GM19438 (cell line): Measurements from ENCODE around the gene PPA1.
"Not testable (repeated sequence)": the region's sequence is repeated elsewhere in the genome, so short reads cannot be mapped to it uniquely, and the experiment has no call there.

ENCODE experiments used
- ATAC-seq: cut with Tn5 transposase; IDR thresholded peaks from one replicate; pipeline ENCODE4 v1.9.1; 2021; ENCODE audit warnings: low read depth; ENCODE audit not compliant: unreplicated experiment

PPA1 gene

GRCh38 chr10:70255329-70256299 lies 22.4 kb upstream of the PPA1 start:
- no peak for ATAC-seq

DNA sequence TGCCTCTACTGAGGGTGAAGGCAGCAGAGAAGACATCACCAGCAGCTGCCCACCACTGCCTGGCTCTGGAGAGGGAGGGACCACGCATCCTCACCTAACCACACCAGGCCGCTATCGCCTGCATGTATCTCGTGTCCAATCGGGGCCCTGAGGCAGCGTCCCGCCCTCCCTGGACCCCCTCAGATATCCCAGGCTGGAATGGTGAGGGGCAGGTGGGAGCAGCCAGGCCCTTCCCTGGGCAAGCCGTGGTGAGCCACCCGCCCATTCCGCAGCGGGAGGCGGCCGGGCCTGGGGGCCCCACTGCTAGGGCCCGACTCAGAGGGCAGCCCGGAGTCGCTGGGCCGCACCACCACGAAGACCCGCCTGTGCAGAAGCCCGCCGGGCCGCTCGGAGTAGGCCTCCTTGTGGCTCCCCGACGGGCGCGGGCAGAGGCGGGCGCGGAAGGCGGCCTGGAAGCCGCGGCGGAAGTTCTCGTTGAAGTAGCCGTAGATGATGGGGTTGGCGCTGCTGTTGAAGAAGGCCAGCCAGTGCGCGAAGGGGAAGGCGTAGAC lies 21.6 kb upstream of the PPA1 start:
- no peak for ATAC-seq

DNA sequence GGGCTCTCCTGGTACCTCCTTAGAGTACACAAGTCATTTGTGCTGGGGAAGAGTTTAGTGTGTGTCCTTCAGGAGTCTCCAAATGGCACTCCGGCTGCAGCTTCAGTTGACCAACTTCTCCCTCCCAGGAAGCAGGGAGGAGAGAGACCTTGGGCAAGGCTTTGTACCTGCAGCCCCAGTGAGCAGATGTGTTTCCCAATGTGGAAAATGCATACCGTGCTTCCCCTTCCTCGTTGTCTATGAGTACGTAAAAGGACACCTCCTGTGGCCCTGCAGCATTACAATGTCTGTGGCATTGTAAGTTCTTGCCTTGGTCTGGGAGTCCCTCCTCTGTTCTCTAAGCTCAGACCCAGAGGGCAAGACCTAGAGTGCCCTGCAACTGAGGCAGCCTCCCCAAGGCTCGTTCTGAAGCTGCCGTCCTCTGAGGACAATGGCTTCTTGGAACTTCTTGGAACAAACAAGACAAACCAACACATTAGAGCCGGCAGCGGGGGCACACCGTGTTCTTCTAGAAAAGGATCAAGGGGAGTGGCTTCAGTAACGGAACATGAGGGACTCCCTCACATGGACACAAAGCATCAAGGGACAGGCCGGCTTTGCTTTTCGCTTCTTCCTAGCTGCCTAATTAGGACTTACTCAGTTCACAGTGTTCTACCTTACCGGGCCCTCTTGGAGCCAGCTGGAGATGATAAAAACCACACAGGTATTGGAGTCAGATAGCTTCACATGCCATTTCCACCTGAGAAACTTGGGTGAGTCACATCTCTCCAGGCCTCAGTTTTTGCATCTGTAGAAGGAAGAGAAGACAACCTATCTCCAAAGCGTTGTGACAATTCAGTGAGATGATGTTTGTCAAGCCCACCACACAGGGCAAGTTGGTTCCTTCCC lies 20.9 kb upstream of the PPA1 start:
- ATAC-seq = no peak

DNA sequence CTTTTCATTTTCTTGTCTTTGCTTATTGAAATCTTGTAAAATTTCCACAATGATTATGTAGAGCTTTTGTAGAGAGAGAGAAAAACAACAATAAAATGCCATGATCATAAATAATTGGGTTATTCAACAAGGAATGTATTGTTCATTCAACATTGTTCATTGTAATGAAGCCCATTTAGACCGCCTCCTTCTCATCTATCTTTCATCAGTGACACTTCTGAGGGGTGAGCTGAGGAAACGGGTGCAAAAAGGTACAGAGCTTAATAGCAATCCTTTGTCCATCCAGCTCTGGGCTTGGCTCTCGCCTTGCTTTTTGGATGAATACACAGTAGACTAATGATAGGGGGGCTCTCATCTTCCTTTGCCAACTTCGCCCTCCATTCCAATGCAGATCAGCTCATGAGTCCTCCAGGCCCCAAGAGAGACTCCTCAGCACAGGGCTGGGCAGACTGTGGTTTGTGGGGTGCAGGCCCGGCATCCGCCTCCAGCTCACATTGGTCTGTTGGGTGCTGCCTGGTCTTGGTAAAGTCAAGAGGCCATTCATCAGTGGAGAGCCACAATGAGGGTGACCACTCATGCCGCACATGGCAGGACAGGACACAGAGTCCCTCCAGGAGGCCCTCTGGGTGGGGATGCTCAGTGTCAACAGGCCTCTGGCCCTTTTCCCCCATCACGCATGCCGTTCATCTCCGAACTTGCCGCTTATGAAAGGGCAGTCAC lies 17.9 kb upstream of the PPA1 start:
- ATAC-seq = no peak

DNA sequence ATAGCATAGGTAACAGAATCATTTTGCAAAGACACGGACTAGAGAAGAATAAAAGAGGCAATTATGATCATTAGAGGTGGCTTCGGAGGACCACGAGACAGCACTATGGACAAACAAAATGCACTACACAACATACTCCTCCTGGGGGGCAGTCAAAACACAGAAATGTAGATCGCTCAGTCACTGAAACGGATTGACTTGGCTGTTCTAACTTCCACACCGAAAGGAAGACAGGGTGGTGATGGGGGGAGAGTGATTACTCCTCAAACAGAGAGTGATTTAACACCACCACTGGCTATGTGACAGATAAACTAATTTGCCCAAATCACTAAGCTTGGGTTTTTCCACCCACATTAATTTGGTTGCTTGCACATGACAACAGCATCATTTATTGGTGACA lies 14.1 kb upstream of the PPA1 start:
- ATAC-seq = no peak

DNA sequence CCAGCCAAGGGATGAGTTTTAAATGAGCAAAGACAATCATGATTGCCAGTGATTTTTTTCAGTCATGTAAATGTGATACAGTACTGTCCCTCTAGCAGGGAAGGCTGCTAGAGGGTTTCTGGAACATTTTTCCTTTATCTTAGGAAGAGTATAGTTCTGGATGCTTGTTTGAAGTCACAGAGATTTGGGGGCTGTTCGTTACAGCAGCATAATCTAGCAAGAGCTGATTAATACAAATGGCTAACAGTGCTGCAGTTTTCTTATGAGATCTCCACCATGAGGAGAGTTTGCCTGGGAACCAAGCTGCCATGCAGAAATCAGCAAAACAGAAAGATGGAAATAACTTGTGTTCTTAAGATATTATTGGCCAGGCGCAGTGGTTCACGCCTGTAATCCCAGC lies 7.9 kb upstream of the PPA1 start:
- no peak for ATAC-seq

GRCh38 chr10:70239986-70240385 lies 6.8 kb upstream of the PPA1 start:
- not testable (repeated sequence) for ATAC-seq

GRCh38 chr10:70239077-70239976 lies 6.1 kb upstream of the PPA1 start:
- ATAC-seq = not testable (repeated sequence)

GRCh38 chr10:70237958-70238536 lies 4.8 kb upstream of the PPA1 start:
- not testable (repeated sequence) for ATAC-seq

- no peak for ATAC-seq
These were observed 1.6 kb upstream of the PPA1 start for GRCh38 chr10:70234668-70235447.

DNA sequence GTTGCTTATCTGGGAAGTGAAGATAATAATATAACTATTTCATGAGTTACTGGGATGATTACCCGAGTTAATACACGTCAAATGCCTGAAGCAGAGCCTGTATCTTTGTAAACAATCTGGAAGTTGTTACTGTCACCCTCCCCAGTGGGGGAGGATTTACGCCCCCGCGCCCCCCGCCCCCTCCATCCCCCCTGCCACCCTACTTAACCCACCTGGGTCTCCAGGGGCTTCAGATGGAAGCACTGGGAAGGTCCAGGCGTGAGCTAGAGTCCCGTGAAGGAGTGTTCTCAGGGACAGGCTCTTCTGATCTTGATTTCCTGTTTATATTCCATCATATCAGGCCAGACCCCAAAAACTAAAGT lies 691 bp upstream of the PPA1 start:
- no peak for ATAC-seq

DNA sequence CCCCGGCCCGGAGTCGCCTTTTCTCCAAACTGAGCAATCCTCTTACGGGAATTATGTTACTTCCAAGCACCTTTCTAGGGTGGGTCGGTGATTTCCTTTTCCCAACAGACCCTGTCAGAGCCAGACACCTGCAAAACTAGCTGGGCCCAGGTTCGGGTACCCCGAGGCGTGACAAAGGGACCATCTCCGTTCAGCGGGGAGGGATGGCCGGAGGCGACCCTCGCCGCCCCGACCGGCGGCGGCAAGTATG lies 445 bp downstream of the PPA1 start:
- no peak for ATAC-seq

DNA sequence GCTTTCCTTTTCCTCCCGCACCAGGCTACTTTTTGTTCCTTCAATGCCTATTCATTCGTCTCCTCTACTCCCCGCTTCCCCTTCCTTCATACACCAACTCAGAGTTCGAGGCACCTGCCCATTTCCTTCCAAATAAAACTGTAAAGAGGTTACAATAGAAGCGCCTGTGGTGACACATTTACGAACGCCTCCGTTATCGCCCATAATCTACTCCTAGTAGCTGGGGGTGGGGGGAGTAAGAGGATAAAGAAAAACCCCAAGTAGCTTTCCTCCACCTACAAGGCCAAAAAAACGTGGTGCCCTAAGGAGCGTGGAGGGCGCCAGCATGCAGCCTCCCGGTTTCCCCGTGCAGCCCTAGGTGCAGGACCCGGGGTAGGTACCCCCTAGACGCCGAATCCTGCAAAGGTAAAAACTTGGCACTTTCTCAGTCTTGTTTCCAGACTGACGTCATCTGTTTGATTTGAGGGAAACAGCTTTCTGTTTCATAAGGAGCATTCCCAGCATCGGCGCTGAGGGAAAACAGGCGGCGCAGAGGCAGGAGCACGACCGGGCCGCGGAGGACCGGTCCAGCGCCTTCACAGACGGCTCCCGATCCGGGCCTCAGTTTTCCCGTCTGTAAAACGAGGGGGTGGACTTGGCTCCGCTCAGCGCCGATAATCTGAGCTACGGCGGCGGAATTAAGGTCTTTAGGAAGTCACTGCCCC lies 922 bp downstream of the PPA1 start:
- no peak for ATAC-seq

DNA sequence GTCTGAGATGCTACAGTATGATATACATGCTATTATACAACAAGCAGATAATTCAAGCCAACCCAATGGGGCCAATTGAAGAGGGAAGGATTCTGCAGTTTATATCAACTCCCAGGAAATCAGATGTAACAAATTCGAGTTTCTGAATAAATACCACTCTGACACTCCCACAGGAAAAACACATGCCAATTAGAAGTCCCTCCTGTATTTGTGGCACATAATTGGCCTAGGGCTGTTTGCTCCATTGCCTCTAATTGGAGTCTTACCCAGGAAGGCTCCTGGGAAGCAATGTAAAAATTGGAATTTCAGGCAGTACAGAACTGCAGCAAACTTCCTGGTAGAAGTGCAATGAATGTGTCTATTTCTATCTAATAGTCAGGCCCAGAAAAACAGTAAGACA lies 4.7 kb downstream of the PPA1 start:
- no peak for ATAC-seq

GRCh38 chr10:70227548-70228320 lies 5.5 kb downstream of the PPA1 start:
- no peak for ATAC-seq

- no peak for ATAC-seq
These were observed 9.5 kb downstream of the PPA1 start for GRCh38 chr10:70223728-70224127.

DNA sequence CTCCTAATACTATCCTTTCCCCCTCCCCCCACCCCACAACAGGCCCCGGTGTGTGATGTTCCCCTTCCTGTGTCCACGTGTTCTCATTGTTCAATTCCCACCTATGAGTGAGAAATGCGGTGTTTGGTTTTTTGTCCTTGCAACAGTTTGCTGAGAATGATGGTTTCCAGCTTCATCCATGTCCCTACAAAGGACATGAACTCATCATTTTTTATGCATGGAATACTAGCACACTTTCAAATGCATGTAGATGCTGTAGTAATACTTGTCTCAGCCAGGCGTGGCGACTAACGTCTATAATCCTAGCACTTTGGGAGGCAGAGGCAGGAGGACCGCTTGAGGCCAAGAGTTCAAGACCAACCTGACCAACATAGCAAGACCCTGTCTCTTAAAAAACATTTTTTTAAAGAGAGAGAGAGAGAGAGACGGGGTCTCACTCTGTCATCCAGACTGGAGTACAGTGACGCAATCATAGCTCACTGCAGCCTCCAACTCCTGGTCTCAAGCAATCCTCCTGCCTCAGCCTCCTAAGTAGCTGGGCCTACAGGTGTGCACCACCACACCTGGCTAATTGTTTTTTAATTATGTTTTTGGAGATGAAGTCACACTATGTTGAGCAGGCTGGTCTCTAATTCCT lies 10.3 kb downstream of the PPA1 start:
- ATAC-seq = not testable (repeated sequence)
